Measurements from ENCODE around the gene SEMA5B. TPM values are rescaled to one million over a fixed set of nuclear protein-coding genes. Genes with fewer than 3 reads are reported as not detected.

Gene SEMA5B
- total RNA-seq, 3 donors from 2014 or later, result 0.34 to 0.89 (median 0.35) TPM

GRCh38 chr3:123021388-123021787, 6.2 kb downstream of the SEMA5B start:
- intact Hi-C loops (cut with DNase I, micrococcal nuclease), result no loop called here
- H3K9me3 ChIP-seq, result no peaks in the 10 kb centered on the region
- ATAC-seq (no peak), DNase-seq (no peak)
- H3K36me3 ChIP-seq (ENCODE audit: low read depth), result no peaks in the 10 kb centered on the region
- peaks cover 3% of the 10 kb centered on the region for H3K4me1 ChIP-seq (ENCODE audit: low read depth)
- TF ChIP-seq CTCF (IDR thresholded peaks at IDR 0.05), result no peak
- no peak overlapping the region for H3K4me3 ChIP-seq

- H3K36me3 ChIP-seq (ENCODE audit: low read depth), result no peaks in the 10 kb centered on the region
- no peak for ATAC-seq
- H3K4me1 ChIP-seq (ENCODE audit: low read depth), result no peaks in the 10 kb centered on the region
- DNase-seq, result no peak
- H3K4me3 ChIP-seq, result no peak overlapping the region
- H3K9me3 ChIP-seq, result no peaks in the 10 kb centered on the region
- intact Hi-C loops (cut with DNase I, micrococcal nuclease), result no loop called here
- no peak for TF ChIP-seq CTCF (IDR thresholded peaks at IDR 0.05)
Observed at GRCh38 chr3:123020709-123021108, 6.9 kb downstream of the SEMA5B start.

- no peak for TF ChIP-seq CTCF (IDR thresholded peaks at IDR 0.05)
- DNase-seq (no peak), ATAC-seq (no peak)
- Histone ChIP-seq H3K4me3 (no peak overlapping the region), H3K9me3 (no peaks in the 10 kb centered on the region), H3K4me1 (ENCODE audit: low read depth) (no peaks in the 10 kb centered on the region), H3K36me3 (ENCODE audit: low read depth) (no peaks in the 10 kb centered on the region)
- intact Hi-C loops (cut with DNase I, micrococcal nuclease), result no loop called here
Observed at GRCh38 chr3:123019591-123019990, 8.0 kb downstream of the SEMA5B start.

GRCh38 chr3:123019161-123019560, 8.4 kb downstream of the SEMA5B start:
- no peak for ATAC-seq
- no peaks in the 10 kb centered on the region for H3K9me3 ChIP-seq
- no peak for TF ChIP-seq CTCF (IDR thresholded peaks at IDR 0.05)
- no peaks in the 10 kb centered on the region for H3K4me1 ChIP-seq (ENCODE audit: low read depth)
- no peak overlapping the region for H3K4me3 ChIP-seq
- intact Hi-C loops (cut with DNase I, micrococcal nuclease), result no loop called here
- no peak for DNase-seq
- H3K36me3 ChIP-seq (ENCODE audit: low read depth), result no peaks in the 10 kb centered on the region

GRCh38 chr3:123018683-123019082, 8.9 kb downstream of the SEMA5B start:
- DNase-seq (no peak), ATAC-seq (no peak)
- Histone ChIP-seq H3K4me3 (no peak overlapping the region), H3K36me3 (ENCODE audit: low read depth) (no peaks in the 10 kb centered on the region), H3K9me3 (no peaks in the 10 kb centered on the region), H3K4me1 (ENCODE audit: low read depth) (no peaks in the 10 kb centered on the region)
- intact Hi-C loops (cut with DNase I, micrococcal nuclease), result no loop called here
- no peak for TF ChIP-seq CTCF (IDR thresholded peaks at IDR 0.05)

- Histone ChIP-seq H3K4me1 (ENCODE audit: low read depth) (no peaks in the 10 kb centered on the region), H3K36me3 (ENCODE audit: low read depth) (no peaks in the 10 kb centered on the region), H3K4me3 (no peak overlapping the region), H3K9me3 (no peaks in the 10 kb centered on the region)
- no peak for TF ChIP-seq CTCF (IDR thresholded peaks at IDR 0.05)
- no peak for DNase-seq
- intact Hi-C loops (cut with DNase I, micrococcal nuclease), result no loop called here
- no peak for ATAC-seq
Observed at GRCh38 chr3:123015596-123015995, 12.0 kb downstream of the SEMA5B start.
